ENCODE results near the gene RPL13A. TPM values are rescaled to one million over a fixed set of nuclear protein-coding genes. Genes with fewer than 3 reads are reported as not detected.
A peak's percentile ranks its signal among the peaks of the same experiment; 100 is the strongest.

Gene RPL13A
- total and polyA plus RNA-seq, 9 of the 15 experiments (the other 6 are each of a cell fraction or from before 2014, with no cell fraction given): 1,744 to 5,482 (median 2,949) TPM

DNA sequence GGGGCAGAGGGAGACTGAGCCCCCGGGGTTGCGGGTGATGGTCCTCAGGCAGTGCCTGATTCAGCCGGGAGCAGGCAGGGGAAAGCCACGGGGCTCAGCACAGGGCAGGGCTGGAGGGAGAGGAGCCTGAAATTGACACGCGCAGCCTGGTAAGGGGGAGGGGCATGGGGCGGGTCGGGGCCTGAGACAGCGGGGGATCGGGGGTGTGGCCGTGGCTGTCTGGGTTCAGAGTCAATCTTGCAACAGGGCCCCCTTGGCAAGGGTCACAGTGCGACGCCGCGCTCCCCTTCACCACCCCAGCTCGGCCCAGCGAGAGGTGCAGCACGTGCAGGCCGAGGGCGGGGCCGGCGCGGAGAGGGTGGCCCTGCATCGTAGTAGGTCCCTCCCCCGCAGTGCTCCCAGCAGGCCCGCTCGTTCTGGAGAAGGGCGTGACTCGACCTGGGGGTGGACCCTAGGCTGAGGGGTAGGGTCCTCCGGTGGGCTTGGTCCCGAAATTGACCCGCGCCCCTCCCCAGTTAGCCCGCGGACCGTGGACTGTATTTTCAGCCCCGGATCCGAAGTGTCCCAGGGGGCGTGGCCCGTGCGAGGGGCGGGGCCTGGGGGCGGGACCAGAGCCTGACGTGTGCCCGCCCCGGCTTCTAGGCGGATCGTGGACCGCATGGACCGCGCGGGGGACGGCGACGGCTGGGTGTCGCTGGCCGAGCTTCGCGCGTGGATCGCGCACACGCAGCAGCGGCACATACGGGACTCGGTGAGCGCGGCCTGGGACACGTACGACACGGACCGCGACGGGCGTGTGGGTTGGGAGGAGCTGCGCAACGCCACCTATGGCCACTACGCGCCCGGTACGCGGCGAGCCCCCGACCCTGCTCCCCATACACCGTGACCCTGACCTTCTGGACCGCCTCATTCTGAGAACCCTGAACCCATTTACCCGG, 46.4 kb downstream of the RPL13A start (continued):
- no peak for TF ChIP-seq DIDO1 (tag; IDR thresholded peaks at IDR 0.05; ENCODE audit: low read depth)
- TF ChIP-seq NBN (IDR thresholded peaks at IDR 0.05; ENCODE audit: low read depth): no peak; the same call in 1 of the 2 replicates
- TF ChIP-seq ZNF384 (IDR thresholded peaks at IDR 0.05; ENCODE audit: low read depth, low read length): no peak
- peak; percentile 64 for TF ChIP-seq RBBP5 (IDR thresholded peaks at IDR 0.05; ENCODE audit: borderline replicate concordance, insufficient read depth, low read length, poor library complexity, severe bottlenecking)
- TF ChIP-seq, protein P1, sequence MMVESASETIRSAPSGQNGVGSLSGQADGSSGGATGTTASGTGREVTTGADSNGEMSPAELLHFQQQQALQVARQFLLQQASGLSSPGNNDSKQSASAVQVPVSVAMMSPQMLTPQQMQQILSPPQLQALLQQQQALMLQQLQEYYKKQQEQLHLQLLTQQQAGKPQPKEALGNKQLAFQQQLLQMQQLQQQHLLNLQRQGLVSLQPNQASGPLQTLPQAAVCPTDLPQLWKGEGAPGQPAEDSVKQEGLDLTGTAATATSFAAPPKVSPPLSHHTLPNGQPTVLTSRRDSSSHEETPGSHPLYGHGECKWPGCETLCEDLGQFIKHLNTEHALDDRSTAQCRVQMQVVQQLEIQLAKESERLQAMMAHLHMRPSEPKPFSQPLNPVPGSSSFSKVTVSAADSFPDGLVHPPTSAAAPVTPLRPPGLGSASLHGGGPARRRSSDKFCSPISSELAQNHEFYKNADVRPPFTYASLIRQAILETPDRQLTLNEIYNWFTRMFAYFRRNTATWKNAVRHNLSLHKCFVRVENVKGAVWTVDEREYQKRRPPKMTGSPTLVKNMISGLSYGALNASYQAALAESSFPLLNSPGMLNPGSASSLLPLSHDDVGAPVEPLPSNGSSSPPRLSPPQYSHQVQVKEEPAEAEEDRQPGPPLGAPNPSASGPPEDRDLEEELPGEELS (CRISPR knock-in tag; IDR thresholded peaks at IDR 0.05; ENCODE audit: borderline replicate concordance): peak; percentile 80; the same call in 1 of the 2 replicates
- TF ChIP-seq, protein P2, sequence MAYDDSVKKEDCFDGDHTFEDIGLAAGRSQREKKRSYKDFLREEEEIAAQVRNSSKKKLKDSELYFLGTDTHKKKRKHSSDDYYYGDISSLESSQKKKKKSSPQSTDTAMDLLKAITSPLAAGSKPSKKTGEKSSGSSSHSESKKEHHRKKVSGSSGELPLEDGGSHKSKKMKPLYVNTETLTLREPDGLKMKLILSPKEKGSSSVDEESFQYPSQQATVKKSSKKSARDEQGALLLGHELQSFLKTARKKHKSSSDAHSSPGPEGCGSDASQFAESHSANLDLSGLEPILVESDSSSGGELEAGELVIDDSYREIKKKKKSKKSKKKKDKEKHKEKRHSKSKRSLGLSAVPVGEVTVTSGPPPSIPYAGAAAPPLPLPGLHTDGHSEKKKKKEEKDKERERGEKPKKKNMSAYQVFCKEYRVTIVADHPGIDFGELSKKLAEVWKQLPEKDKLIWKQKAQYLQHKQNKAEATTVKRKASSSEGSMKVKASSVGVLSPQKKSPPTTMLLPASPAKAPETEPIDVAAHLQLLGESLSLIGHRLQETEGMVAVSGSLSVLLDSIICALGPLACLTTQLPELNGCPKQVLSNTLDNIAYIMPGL (CRISPR knock-in tag; IDR thresholded peaks at IDR 0.05): peak; percentile 89
- peak in 1 of 2 experiments; percentile 85; a peak in 1 of 4 replicates for TF ChIP-seq HDAC1 (IDR thresholded peaks at IDR 0.05)
- TF ChIP-seq MCM2 (IDR thresholded peaks at IDR 0.05; ENCODE audit: low read depth): no peak
- TF ChIP-seq MCM7 (IDR thresholded peaks at IDR 0.05): no peak
- TF ChIP-seq, protein P3, sequence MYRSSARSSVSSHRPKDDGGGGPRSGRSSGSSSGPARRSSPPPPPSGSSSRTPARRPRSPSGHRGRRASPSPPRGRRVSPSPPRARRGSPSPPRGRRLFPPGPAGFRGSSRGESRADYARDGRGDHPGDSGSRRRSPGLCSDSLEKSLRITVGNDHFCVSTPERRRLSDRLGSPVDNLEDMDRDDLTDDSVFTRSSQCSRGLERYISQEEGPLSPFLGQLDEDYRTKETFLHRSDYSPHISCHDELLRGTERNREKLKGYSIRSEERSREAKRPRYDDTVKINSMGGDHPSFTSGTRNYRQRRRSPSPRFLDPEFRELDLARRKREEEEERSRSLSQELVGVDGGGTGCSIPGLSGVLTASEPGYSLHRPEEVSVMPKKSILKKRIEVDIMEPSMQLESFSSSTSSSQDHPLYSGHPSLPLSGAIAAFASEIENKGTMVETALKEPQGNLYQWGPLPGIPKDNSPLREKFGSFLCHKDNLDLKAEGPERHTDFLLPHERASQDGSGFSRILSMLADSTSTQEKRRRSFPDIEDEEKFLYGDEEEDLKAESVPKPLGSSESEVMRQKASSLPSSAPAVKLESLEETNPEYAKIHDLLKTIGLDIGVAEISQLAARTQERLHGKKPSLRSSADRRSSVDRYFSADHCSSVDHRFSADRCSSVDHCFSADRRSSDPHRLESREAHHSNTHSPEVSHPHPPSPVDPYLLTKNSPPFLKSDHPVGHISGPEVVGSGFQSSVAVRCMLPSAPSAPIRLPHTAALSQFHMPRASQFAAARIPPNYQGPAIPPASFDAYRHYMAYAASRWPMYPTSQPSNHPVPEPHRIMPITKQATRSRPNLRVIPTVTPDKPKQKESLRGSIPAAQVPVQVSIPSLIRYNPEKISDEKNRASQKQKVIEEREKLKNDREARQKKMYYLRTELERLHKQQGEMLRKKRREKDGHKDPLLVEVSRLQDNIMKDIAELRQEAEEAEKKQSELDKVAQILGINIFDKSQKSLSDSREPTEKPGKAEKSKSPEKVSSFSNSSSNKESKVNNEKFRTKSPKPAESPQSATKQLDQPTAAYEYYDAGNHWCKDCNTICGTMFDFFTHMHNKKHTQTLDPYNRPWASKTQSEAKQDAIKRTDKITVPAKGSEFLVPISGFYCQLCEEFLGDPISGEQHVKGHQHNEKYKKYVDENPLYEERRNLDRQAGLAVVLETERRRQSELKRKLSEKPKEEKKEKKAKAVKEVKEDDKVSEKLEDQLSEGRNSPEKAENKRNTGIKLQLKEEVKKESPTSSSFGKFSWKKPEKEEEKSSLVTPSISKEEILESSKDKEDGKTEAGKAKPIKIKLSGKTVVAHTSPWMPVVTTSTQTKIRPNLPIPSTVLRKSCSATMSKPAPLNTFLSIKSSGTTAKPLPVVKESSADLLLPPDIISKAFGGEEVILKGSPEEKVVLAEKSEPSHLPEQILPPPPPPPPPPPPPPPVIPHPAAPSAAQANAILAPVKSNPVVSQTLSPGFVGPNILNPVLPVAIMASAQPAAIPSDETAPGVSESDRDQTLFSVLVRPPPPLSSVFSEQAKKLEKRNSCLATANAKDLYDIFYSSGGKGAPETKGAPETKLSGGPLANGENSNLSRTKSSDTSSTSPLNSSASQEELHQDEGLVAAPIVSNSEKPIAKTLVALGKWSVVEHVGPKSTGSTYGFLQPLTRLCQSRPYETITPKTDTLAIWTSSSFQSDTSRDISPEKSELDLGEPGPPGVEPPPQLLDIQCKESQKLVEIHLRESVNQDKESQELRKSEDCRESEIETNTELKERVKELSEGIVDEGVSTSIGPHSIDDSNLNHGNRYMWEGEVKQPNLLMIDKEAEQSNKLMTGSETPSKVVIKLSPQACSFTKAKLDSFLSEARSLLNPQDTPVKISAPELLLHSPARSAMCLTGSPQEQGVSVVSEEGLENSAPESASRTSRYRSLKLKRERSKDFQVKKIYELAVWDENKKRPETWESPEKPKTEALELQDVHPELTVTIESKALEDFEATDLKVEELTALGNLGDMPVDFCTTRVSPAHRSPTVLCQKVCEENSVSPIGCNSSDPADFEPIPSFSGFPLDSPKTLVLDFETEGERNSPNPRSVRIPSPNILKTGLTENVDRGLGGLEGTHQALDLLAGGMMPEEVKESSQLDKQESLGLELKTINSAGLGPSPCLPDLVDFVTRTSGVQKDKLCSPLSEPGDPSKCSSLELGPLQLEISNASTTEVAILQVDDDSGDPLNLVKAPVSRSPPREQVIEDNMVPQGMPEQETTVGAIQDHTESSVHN (IDR thresholded peaks at IDR 0.05; ENCODE audit: borderline replicate concordance in 1 of 2, low read depth in 1 of 2): no peak
- no peak; the same call in 1 of the 2 replicates for TF ChIP-seq SUPT5H (IDR thresholded peaks at IDR 0.05)
- no peak for TF ChIP-seq ZNF76 (CRISPR knock-in tag; IDR thresholded peaks at IDR 0.05; ENCODE audit: borderline replicate concordance)
- 0 out of 2 replicates have a peak, but pooled peaks have one; percentile 48 for TF ChIP-seq HNRNPL (IDR thresholded peaks at IDR 0.05; ENCODE audit: low read depth, low read length)
- no peak for TF ChIP-seq ZNF408 (CRISPR knock-in tag; IDR thresholded peaks at IDR 0.05; ENCODE audit: low read depth)
